ENCODE measurements around the gene PHACTR1.

- TF ChIP-seq BHLHE40 (IDR thresholded peaks at IDR 0.05; ENCODE audit: low read depth, low read length) = no peak
- no peak for TF ChIP-seq CTCF (IDR thresholded peaks at IDR 0.05)
- TF ChIP-seq SMC3 (IDR thresholded peaks at IDR 0.05) = no peak
- TF ChIP-seq ELK1 (IDR thresholded peaks at IDR 0.05; ENCODE audit: low read depth, low read length) = no peak
- no peak for TF ChIP-seq REST (IDR thresholded peaks at IDR 0.05)
- no peak for TF ChIP-seq POLR2A (IDR thresholded peaks at IDR 0.05; ENCODE audit: low read length)
- TF ChIP-seq RAD21 (conservative IDR thresholded peaks at IDR 0.05 in 1 of 2, IDR thresholded peaks at IDR 0.05 in 1 of 2) = no peak
- no peak for TF ChIP-seq HDAC2 (IDR thresholded peaks at IDR 0.05)
- TF ChIP-seq MYC (IDR thresholded peaks at IDR 0.05; ENCODE audit: borderline replicate concordance, low read length) = no peak
- TF ChIP-seq PBX3 (IDR thresholded peaks at IDR 0.05) = no peak
These were observed 372.9 kb downstream of the PHACTR1 start for GRCh38 chr6:13089296-13089994.

Measured in A549 (cell line).